OCI-LY1 (cell line): ENCODE results near the gene THSD1.
A peak's percentile ranks its signal among the peaks of the same experiment; 100 is the strongest.

Experiments
- H2AFZ ChIP-seq: fragments of 200-600 bp; sonication (generic), shearing (Covaris generic); 2 replicates; pipeline ENCODE4 v1.6.0; 2014; ENCODE audit warnings: antibody characterized with exemption, mild to moderate bottlenecking, low read length
- H3F3A ChIP-seq: fragments of 200-600 bp; sonication (generic), shearing (Covaris generic); 2 replicates; pipeline ENCODE4 v1.6.0; 2014; ENCODE audit warnings: mild to moderate bottlenecking, antibody characterized with exemption, low read length, moderate library complexity; ENCODE audit not compliant: insufficient read depth
- H3K27ac ChIP-seq: fragments of 200-600 bp; sonication (generic); 2 replicates; pipeline ENCODE4 v1.5.1; 2014; ENCODE audit warnings: low read length, mixed run types, mild to moderate bottlenecking, low read depth; ENCODE audit not compliant: poor library complexity, severe bottlenecking
- H3K27me3 ChIP-seq: fragments of 200-600 bp; sonication (generic); 2 replicates; pipeline ENCODE4 v1.6.0; 2014; ENCODE audit warnings: antibody characterized with exemption, mild to moderate bottlenecking, low read length, moderate library complexity; ENCODE audit not compliant: insufficient read depth
- H3K36me3 ChIP-seq: fragments of 200-600 bp; sonication (generic); 2 replicates; pipeline ENCODE4 v1.6.1; 2014; ENCODE audit warnings: mild to moderate bottlenecking, antibody characterized with exemption, low read length, moderate library complexity, mixed read lengths; ENCODE audit not compliant: insufficient read depth
- H3K4me1 ChIP-seq: fragments of 200-600 bp; sonication (generic); 2 replicates; pipeline ENCODE4 v1.5.1; 2014; ENCODE audit warnings: mild to moderate bottlenecking, low read length, moderate library complexity; ENCODE audit not compliant: insufficient read depth, severe bottlenecking
- H3K4me2 ChIP-seq: fragments of 200-600 bp; sonication (generic), shearing (Covaris generic); 2 replicates; pipeline ENCODE4 v1.6.1; 2014; ENCODE audit warnings: low read length
- H3K4me3 ChIP-seq: fragments of 200-600 bp; sonication (generic); 2 replicates; pipeline ENCODE4 v1.5.1; 2014; ENCODE audit warnings: low read length, low read depth, mild to moderate bottlenecking, mixed read lengths; ENCODE audit not compliant: poor library complexity, severe bottlenecking
- H3K79me2 ChIP-seq: fragments of 200-600 bp; shearing (Covaris generic); 2 replicates; pipeline ENCODE4 v1.6.1; 2016; ENCODE audit warnings: mixed run types, low read length, mixed read lengths; ENCODE audit not compliant: insufficient read depth
- H3K9ac ChIP-seq: fragments of 200-600 bp; sonication (generic), shearing (Covaris generic); 2 replicates; pipeline ENCODE4 v1.6.1; 2014; ENCODE audit warnings: mild to moderate bottlenecking, low read length, mixed read lengths
- H3K9me2 ChIP-seq: fragments of 200-600 bp; sonication (generic), shearing (Covaris generic); 2 replicates; pipeline ENCODE4 v1.6.1; 2014; ENCODE audit warnings: low read depth, mild to moderate bottlenecking, low read length, mixed read lengths
- H3K9me3 ChIP-seq: fragments of 200-600 bp; shearing (Covaris generic); 2 replicates; pipeline ENCODE4 v1.6.1; 2014; ENCODE audit warnings: low read length, mixed read lengths
- H4K20me1 ChIP-seq: fragments of 200-600 bp; sonication (generic), shearing (Covaris generic); 2 replicates; pipeline ENCODE4 v1.6.0; 2016; ENCODE audit warnings: mild to moderate bottlenecking, low read length; ENCODE audit not compliant: insufficient read depth
- CTCF ChIP-seq: fragments of 200-600 bp; sonication (generic), shearing (Covaris generic); IDR thresholded peaks from 2 replicates; pipeline ENCODE4 v1.5.1; 2017; ENCODE audit warnings: mild to moderate bottlenecking, antibody characterized with exemption, low read length, moderate library complexity, mixed read lengths
- EZH2 ChIP-seq: fragments of 200-600 bp; sonication (generic), shearing (Covaris generic); IDR thresholded peaks from 2 replicates; pipeline ENCODE4 v1.8.0; 2017; ENCODE audit warnings: borderline replicate concordance, mixed run types, mild to moderate bottlenecking, antibody characterized with exemption, low read length, moderate library complexity, mixed read lengths

THSD1 gene

GRCh38 chr13:52447815-52448552 is 42.0 kb upstream of the THSD1 start:
- Histone ChIP-seq H3K27me3 (no peaks in the 10 kb centered on the region), H3F3A (no peaks in the 10 kb centered on the region; the same call in 1 of the 2 replicates), H3K9me3 (no peaks in the 10 kb centered on the region), H3K9ac (no peak overlapping the region), H3K9me2 (no peaks in the 10 kb centered on the region), H2AFZ (no peak overlapping the region), H3K27ac (no peak overlapping the region), H3K79me2 (peaks cover 16% of the 10 kb centered on the region; the same call in 1 of the 2 replicates), H3K36me3 (no peaks in the 10 kb centered on the region), H3K4me2 (peak overlapping the region; percentile 84; the same call in 1 of the 2 replicates), H3K4me3 (no peak overlapping the region), H3K4me1 (peaks cover 30% of the 10 kb centered on the region), H4K20me1 (no peaks in the 10 kb centered on the region)
- TF ChIP-seq CTCF (no peak), EZH2 (no peak)

- H4K20me1 ChIP-seq = no peaks in the 10 kb centered on the region
- H3K9me2 ChIP-seq = no peaks in the 10 kb centered on the region
- no peaks in the 10 kb centered on the region for H3F3A ChIP-seq
- peaks cover 5% of the 10 kb centered on the region; the same call in 1 of the 2 replicates for H3K36me3 ChIP-seq
- no peak overlapping the region for H2AFZ ChIP-seq
- no peak overlapping the region for H3K9ac ChIP-seq
- no peak overlapping the region for H3K4me3 ChIP-seq
- peaks cover 28% of the 10 kb centered on the region for H3K4me1 ChIP-seq
- no peak overlapping the region for H3K27ac ChIP-seq
- peaks cover 16% of the 10 kb centered on the region; the same call in 1 of the 2 replicates for H3K79me2 ChIP-seq
- H3K4me2 ChIP-seq = no peak overlapping the region
- no peaks in the 10 kb centered on the region for H3K9me3 ChIP-seq
- no peaks in the 10 kb centered on the region for H3K27me3 ChIP-seq
- TF ChIP-seq EZH2 = no peak
Observed at GRCh38 chr13:52447354-52447753, 41.4 kb upstream of the THSD1 start.

- H4K20me1 ChIP-seq = no peaks in the 10 kb centered on the region
- no peaks in the 10 kb centered on the region for H3F3A ChIP-seq
- H3K9me2 ChIP-seq = no peaks in the 10 kb centered on the region
- peaks cover 16% of the 10 kb centered on the region; the same call in 1 of the 2 replicates for H3K79me2 ChIP-seq
- no peaks in the 10 kb centered on the region for H3K27me3 ChIP-seq
- no peak for TF ChIP-seq EZH2
- TF ChIP-seq CTCF = no peak
- H3K4me2 ChIP-seq = no peak overlapping the region
- H3K9ac ChIP-seq = no peak overlapping the region
- H3K4me3 ChIP-seq = no peak overlapping the region
- H3K9me3 ChIP-seq = no peaks in the 10 kb centered on the region
- H3K27ac ChIP-seq = no peak overlapping the region
- no peak overlapping the region for H2AFZ ChIP-seq
- H3K36me3 ChIP-seq = peaks cover 10% of the 10 kb centered on the region; the same call in 1 of the 2 replicates
- peaks cover 24% of the 10 kb centered on the region for H3K4me1 ChIP-seq
Observed at GRCh38 chr13:52446265-52446664, 40.3 kb upstream of the THSD1 start.
